Adipocyte (in vitro differentiated cells): Measurements from ENCODE around the gene TAX1BP3.

Experiments
- DNase-seq: peaks from one replicate; pipeline ENCODE4 v3.0.0-alpha.2; 2015; ENCODE audit warnings: low read depth
- H3K27me3 ChIP-seq: replicated peaks from 2 replicates; pipeline ENCODE4 v1.7.0; 2013; ENCODE audit warnings: mild to moderate bottlenecking, low read length, moderate library complexity; ENCODE audit not compliant: control insufficient read depth, insufficient read depth
- H3K36me3 ChIP-seq: 2 replicates; pipeline ENCODE4 v1.7.0; 2013; ENCODE audit warnings: low read length, mild to moderate bottlenecking, moderate library complexity; ENCODE audit not compliant: control insufficient read depth, insufficient read depth, severe bottlenecking
- H3K4me1 ChIP-seq: 2 replicates; pipeline ENCODE4 v1.7.0; 2013; ENCODE audit warnings: mild to moderate bottlenecking, low read length, moderate library complexity; ENCODE audit not compliant: control insufficient read depth, insufficient read depth
- H3K4me3 ChIP-seq: 2 replicates; pipeline ENCODE4 v1.7.0; 2013; ENCODE audit warnings: mild to moderate bottlenecking, low read length, moderate library complexity
- H3K9ac ChIP-seq: 2 replicates; pipeline ENCODE4 v1.7.0; 2013; ENCODE audit warnings: mild to moderate bottlenecking, low read length, moderate library complexity
- H3K9me3 ChIP-seq: 2 replicates; pipeline ENCODE4 v1.7.0; 2013; ENCODE audit warnings: mild to moderate bottlenecking, low read length, moderate library complexity; ENCODE audit not compliant: control insufficient read depth

The TAX1BP3 gene

DNA sequence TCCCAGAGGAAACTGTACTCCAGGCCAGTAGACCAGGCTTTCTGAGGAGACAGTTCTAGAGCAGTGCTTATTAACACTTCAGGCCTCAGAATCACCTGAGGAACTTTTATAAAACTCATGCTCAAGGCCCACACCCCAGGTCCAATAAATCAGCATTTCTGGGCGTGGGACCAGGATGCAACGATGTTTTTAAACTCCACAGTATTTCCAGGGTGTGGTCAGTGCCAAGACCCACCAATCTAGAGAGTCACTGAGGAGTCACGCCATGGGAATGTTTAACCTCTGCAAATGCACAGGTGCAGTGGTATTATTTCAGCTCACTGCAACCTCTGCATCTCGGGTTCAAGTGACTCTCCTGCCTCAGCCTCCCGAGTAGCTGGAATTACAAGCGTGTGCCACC lies 55.3 kb downstream of the TAX1BP3 start:
- H3K4me1 ChIP-seq = no peaks in the 10 kb centered on the region
- no peak for DNase-seq
- H3K27me3 ChIP-seq = no peaks in the 10 kb centered on the region
- no peak overlapping the region for H3K9ac ChIP-seq
- H3K4me3 ChIP-seq = no peak overlapping the region
- H3K36me3 ChIP-seq = peaks cover 74% of the 10 kb centered on the region
- H3K9me3 ChIP-seq = no peaks in the 10 kb centered on the region
